GM18505 (cell line): ENCODE data around the gene CMTM8.

Experiments used
- ATAC-seq: cut with Tn5 transposase; IDR thresholded peaks from one replicate; pipeline ENCODE4 v1.9.1; 2021; ENCODE audit not compliant: unreplicated experiment
- POLR2A ChIP-seq: IDR thresholded peaks from 4 replicates; pipeline ENCODE4 v1.6.1; 2011; ENCODE audit warnings: borderline replicate concordance; ENCODE audit not compliant: insufficient read depth, insufficient read length; ENCODE audit errors: extremely low read depth

The CMTM8 gene

GRCh38 chr3:32325927-32326326, 87.4 kb downstream of the CMTM8 start:
- no peak for TF ChIP-seq POLR2A
- no peak for ATAC-seq

DNA sequence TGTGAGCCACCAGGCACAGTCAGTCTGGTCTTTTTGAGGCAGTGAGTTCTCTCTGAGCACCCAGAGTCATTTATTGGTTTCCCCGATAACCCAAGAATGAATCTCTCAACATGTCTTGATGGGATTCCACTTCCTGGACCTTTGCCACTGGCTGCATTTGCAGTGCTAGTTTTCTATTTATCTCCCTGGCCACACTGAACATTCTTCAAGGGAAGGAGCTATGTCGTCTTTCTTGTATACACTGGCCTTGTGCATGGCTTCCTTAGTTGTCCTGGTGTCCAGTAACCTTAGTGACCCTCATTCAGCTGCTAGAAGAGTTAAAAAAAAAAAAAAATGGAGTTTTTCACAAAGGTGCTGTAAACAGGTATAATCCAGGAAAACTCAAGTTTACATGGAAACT, 88.3 kb downstream of the CMTM8 start:
- no peak for TF ChIP-seq POLR2A
- ATAC-seq, result no peak

GRCh38 chr3:32334675-32335074, 96.2 kb downstream of the CMTM8 start:
- no peak for ATAC-seq
- TF ChIP-seq POLR2A, result no peak

DNA sequence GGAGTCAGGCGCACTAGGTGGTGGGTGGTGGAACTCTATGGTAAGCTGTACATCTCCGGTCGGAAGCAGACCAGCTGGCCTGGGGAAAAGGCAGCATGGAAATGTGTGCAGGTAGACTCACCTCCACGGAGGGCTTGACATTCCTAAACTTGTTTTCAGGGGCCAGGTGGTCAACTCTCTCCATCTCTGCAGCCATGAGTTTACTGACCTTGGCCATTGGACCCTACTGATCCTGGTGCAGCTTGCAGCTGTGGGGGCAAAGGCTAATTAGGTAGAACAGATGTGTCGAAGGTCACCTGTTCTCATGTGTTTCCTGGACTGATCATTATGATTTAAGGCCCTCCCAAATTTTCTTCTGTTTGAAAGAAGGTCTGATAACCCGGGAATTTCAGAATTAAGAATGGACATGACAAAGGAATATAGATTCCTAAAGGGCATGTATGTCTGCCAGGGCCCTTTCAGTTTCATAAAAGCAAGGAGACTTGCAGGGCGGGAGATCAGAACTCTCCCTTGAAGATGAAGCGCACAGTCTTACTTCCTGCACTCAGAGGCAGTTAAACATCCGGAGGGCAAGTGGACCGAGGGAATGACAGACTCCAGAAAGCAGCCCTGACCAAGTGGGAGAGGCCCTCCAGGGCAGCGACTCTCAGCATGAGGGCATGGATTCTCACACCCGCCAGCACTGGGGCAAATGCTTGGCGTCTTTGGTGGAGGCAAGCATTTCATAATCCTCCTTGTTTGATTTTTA, 97.1 kb downstream of the CMTM8 start:
- TF ChIP-seq POLR2A, result no peak
- no peak for ATAC-seq

GRCh38 chr3:32336113-32336498, 97.6 kb downstream of the CMTM8 start:
- TF ChIP-seq POLR2A, result no peak
- no peak for ATAC-seq

DNA sequence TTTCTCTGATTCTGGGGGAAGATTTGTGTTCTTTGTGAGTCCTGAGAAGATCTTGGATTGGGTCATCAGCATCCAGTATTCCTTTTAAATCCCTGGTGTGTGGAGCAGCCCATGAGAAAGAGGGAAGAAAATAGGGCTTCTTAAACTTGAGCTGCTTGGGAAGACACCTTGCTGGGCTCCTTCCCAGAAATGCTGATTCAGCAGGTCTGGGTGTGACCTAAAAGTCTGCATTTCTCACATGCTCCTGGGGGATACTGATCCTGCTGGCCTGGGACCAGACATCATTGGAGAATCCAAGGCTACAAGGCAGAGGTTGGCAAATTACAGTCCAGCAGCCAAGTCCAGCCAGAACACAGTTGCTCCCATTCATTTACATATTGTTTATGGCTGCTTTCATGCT, 99.0 kb downstream of the CMTM8 start:
- TF ChIP-seq POLR2A, result no peak
- no peak for ATAC-seq

- no peak for TF ChIP-seq POLR2A
- no peak for ATAC-seq
Measured at GRCh38 chr3:32340039-32340438, 101.6 kb downstream of the CMTM8 start.

GRCh38 chr3:32340611-32341365, 102.3 kb downstream of the CMTM8 start:
- TF ChIP-seq POLR2A, result no peak
- no peak for ATAC-seq

DNA sequence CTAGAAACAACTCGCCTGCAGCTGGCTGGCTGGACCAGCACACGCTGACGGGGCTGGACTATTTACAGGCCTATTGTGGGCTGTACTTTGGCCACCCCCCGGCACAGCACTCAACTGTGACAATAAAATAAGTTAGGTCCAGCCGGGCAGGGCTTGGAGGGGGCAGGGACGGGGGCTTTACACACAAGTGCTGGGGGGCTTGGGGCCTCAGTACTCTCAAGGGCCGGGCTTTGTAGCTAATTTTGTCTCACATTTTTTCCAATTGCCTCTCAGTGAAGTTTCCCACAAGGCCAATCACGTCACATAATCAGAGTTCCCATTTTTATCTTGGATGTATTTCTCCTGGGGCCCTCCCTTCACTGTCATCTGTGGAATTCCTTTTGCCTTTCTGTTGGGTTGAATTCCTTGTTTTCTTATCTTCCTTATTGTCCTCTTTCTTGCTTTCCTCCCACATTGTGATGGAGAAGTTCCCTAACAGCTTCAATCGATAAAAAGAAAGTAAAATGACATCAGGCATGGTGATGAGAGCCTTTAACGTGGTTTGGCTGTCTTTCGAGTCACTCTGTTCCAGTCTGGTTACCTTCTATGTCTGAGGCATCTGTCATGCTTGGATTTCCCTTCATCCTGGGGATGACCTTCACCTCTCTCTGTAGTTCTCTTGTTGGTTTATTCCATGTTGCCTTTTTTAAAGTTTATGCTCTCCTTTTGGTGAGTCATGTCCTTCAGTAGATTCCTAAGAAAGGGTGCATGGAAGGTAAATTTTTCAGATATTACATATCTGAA, 109.1 kb downstream of the CMTM8 start:
- no peak for TF ChIP-seq POLR2A
- no peak for ATAC-seq

DNA sequence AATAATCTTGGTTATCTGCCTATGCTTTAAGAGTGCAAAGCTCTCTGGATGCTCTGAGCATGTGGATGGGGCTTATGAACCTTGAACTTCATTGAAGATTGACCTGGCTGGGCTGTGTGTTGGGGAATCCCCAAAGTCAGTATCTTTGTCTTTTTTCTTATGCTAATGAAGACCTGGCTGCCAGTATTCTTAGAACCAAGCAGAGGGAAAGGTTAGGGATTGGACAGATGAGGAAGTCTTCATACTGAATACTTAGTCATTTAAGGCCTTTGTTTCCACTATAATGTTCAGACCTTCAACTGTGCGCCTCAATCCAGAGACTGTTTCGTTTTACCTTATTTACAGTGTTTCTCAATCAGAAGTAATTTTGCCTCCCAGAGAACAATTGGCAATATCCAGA, 110.7 kb downstream of the CMTM8 start:
- no peak for ATAC-seq
- TF ChIP-seq POLR2A, result no peak

DNA sequence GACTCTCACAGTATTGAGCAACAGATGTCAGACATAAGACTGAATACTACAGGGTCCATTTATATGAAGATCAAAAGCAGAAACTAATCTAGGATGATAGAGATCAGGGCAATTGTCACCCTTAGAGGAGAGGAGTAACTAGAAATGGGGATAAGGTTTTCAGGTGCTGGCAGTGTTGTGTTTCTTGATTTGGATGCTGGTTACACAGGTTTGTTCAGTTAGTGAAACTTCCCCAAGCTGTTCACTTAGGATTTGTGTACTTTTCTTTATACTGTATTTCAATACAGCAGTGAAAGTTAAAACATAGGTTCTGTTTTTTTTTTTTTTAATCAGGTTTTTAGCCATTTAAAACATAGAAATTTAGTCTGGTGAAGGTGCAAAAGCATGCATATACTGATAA, 114.1 kb downstream of the CMTM8 start:
- no peak for ATAC-seq
- TF ChIP-seq POLR2A, result no peak

DNA sequence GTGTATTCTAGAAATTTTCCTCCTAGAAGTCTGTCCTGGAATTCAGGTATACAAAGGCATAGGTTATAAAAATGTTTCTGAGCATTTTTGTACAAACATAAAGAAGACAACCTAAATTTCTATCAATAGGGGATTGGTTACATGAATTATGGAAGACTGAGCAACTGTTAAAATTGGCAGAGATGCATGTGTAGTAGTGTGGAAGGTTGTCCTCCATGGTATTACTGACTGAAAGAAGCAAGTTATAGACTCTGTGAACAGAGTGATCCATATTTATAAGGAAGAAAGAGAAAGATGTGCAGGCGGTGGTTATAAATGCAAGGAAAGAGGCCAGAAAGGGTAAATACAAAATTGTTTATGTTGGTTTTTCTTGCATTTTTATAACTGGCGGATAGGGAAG, 114.9 kb downstream of the CMTM8 start:
- ATAC-seq, result no peak
- no peak for TF ChIP-seq POLR2A

DNA sequence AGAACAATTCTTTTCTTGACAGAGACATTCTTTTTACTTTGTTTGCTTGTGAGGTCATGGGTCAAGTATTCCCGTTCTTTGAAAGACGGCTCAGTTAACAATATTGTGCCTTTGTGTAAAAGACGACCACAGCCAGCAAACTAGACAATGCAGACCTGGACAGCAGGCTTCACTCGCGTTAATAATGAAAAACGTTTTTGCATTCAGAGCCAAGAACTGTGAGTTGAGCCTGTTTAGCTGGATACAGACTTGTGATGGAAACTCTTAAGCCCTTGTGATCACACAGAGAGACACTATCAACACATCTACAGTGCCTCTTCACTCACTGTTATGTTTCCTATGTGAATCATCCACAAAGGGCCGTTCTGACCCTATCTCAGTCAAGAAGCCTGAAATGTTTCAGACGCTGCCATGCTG, 115.9 kb downstream of the CMTM8 start:
- no peak for ATAC-seq
- TF ChIP-seq POLR2A, result no peak
